ENCODE data around the gene PJA2. TPM values are rescaled to one million over a fixed set of nuclear protein-coding genes. Genes with fewer than 3 reads are reported as not detected.

PJA2 gene
- total and polyA plus RNA-seq, 2 donors from 2014 or later: 30.3 to 103 TPM

DNA sequence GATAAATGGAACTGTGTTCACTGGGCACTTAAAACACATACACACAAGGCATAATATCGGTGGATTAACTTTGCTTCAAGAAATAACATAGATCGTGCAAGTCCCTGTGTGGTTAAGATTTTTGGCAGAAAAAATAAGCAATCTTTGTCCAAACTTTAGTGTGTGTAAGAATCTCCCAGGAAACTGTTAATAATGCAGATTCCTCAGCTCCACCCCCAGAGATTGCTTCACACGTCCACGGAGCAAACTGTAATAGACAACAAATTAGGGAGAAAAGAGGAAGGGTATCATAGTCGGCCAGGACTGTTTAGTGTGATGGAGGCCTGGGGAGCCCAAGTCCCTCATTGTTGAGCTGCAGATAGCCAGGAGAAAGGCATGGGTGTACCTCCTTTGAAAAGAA lies 84.8 kb downstream of the PJA2 start:
- Histone ChIP-seq H3K27ac (ENCODE audit: low read depth in 2 of 2, low read length in 2 of 2) (no peak overlapping the region), H3K27me3 (ENCODE audit: control insufficient read depth, insufficient read depth, low read length) (no peaks in the 10 kb centered on the region), H3K4me3 (ENCODE audit: low read length in 3 of 3) (no peak overlapping the region), H3K36me3 (ENCODE audit: control insufficient read depth in 2 of 3, insufficient read depth in 3 of 3, low read length in 3 of 3) (no peaks in the 10 kb centered on the region), H3K9ac (ENCODE audit: low read length in 3 of 3) (no peak overlapping the region), H3K4me1 (ENCODE audit: control insufficient read depth in 2 of 3, insufficient read depth in 2 of 3, low read depth in 1 of 3, low read length in 3 of 3) (peaks cover 0 to 3% (median 2%) of the 10 kb centered on the region in 3 donors), H3K9me3 (ENCODE audit: control insufficient read depth in 2 of 3, insufficient read depth in 1 of 3, low read length in 3 of 3) (no peaks in the 10 kb centered on the region)
- no peak for FAIRE-seq
- intact Hi-C loops (cut with DNase I): no loop called here
- TF ChIP-seq, protein P1, sequence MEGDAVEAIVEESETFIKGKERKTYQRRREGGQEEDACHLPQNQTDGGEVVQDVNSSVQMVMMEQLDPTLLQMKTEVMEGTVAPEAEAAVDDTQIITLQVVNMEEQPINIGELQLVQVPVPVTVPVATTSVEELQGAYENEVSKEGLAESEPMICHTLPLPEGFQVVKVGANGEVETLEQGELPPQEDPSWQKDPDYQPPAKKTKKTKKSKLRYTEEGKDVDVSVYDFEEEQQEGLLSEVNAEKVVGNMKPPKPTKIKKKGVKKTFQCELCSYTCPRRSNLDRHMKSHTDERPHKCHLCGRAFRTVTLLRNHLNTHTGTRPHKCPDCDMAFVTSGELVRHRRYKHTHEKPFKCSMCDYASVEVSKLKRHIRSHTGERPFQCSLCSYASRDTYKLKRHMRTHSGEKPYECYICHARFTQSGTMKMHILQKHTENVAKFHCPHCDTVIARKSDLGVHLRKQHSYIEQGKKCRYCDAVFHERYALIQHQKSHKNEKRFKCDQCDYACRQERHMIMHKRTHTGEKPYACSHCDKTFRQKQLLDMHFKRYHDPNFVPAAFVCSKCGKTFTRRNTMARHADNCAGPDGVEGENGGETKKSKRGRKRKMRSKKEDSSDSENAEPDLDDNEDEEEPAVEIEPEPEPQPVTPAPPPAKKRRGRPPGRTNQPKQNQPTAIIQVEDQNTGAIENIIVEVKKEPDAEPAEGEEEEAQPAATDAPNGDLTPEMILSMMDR (IDR thresholded peaks at IDR 0.05; ENCODE audit: borderline replicate concordance, extremely low read depth, insufficient read depth): no peak
- DNase-seq: no peak

DNA sequence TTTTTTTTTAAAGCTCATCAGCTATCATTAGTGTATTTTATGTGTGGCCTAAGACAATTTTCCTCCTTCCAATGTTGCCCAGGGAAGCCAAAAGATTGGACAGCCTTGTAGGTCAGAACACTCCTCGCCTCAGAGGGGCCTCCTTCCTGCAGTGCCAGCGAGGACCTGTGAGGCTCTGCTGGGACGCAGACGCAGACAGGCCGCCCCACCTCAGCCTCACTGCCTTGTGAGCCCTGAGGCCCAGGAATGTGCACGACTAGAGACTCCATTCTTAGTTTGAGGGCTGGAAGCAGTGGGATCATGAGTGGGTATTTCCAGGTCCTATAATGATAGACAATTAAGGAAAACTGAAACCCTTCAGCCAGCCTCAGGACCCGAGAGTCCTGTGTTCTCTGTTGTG lies 85.4 kb downstream of the PJA2 start:
- Histone ChIP-seq H3K9me3 (ENCODE audit: control insufficient read depth in 2 of 3, insufficient read depth in 1 of 3, low read length in 3 of 3) (no peaks in the 10 kb centered on the region), H3K27ac (ENCODE audit: low read depth in 2 of 2, low read length in 2 of 2) (no peak overlapping the region), H3K36me3 (ENCODE audit: control insufficient read depth in 2 of 3, insufficient read depth in 3 of 3, low read length in 3 of 3) (no peaks in the 10 kb centered on the region), H3K27me3 (ENCODE audit: control insufficient read depth, insufficient read depth, low read length) (no peaks in the 10 kb centered on the region), H3K4me1 (ENCODE audit: control insufficient read depth in 2 of 3, insufficient read depth in 2 of 3, low read depth in 1 of 3, low read length in 3 of 3) (peaks cover 0 to 3% (median 2%) of the 10 kb centered on the region in 3 donors), H3K9ac (ENCODE audit: low read length in 3 of 3) (no peak overlapping the region), H3K4me3 (ENCODE audit: low read length in 3 of 3) (no peak overlapping the region)
- intact Hi-C loops (cut with DNase I): no loop called here
- FAIRE-seq: no peak
- DNase-seq: no peak
- TF ChIP-seq, protein P1 (IDR thresholded peaks at IDR 0.05; ENCODE audit: borderline replicate concordance, extremely low read depth, insufficient read depth): no peak

DNA sequence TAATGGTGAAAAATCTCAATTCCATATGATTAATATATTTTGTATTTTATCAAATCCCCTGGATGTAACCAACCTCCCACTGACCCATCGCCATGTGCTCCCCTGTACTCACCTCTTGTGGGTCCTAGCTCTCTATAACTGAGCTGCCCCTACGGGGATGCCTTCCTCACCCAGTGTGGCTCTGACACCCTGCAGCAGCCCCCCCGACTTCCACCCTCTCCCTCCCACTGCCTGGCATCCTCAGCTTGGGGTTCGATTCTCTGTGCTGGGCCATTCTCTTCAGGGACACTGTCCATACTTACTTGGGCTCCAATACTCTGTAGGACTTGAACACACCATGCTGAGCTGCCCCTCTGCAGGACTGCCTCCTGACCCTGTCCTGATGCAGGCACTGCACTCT lies 87.1 kb downstream of the PJA2 start:
- no peak for FAIRE-seq
- intact Hi-C loops (cut with DNase I): no loop called here
- H3K9ac ChIP-seq (ENCODE audit: low read length in 3 of 3): no peak overlapping the region

More for the DNA sequence above, 87.1 kb downstream of the PJA2 start:
- Histone ChIP-seq H3K9me3 (ENCODE audit: control insufficient read depth in 2 of 3, insufficient read depth in 1 of 3, low read length in 3 of 3) (no peaks in the 10 kb centered on the region), H3K36me3 (ENCODE audit: control insufficient read depth in 2 of 3, insufficient read depth in 3 of 3, low read length in 3 of 3) (no peaks in the 10 kb centered on the region), H3K4me1 (ENCODE audit: control insufficient read depth in 2 of 3, insufficient read depth in 2 of 3, low read depth in 1 of 3, low read length in 3 of 3) (peaks cover 0 to 3% (median 2%) of the 10 kb centered on the region in 3 donors), H3K27ac (ENCODE audit: low read depth in 2 of 2, low read length in 2 of 2) (no peak overlapping the region), H3K4me3 (ENCODE audit: low read length in 3 of 3) (no peak overlapping the region), H3K27me3 (ENCODE audit: control insufficient read depth, insufficient read depth, low read length) (no peaks in the 10 kb centered on the region)
- TF ChIP-seq, protein P1 (IDR thresholded peaks at IDR 0.05; ENCODE audit: borderline replicate concordance, extremely low read depth, insufficient read depth): no peak
- DNase-seq: no peak

Data from kidney (tissue), 14 donors.